HTERT RPE-1 (cell line): ENCODE results near the gene ZFYVE28.
"Not testable (repeated sequence)": the region's sequence is repeated elsewhere in the genome, so short reads cannot be mapped to it uniquely, and the experiment has no call there.

Experiments
- in situ Hi-C: fragments of 300-500 bp; cut with MboI; formaldehyde crosslinking; loops from 4 replicates; pipeline ENCODE4 v1.14.3; 2020; ENCODE audit warnings: low sequenced_read_pairs

The ZFYVE28 gene

GRCh38 chr4:2231082-2231481, 187.4 kb downstream of the ZFYVE28 start:
- in situ Hi-C loops: no loop called here

- in situ Hi-C loops: no loop called here
Observed at GRCh38 chr4:2226261-2226660, 192.2 kb downstream of the ZFYVE28 start.

GRCh38 chr4:2222838-2223237, 195.6 kb downstream of the ZFYVE28 start:
- in situ Hi-C loops: no loop called here

GRCh38 chr4:2221378-2221777, 197.1 kb downstream of the ZFYVE28 start:
- in situ Hi-C loops: not testable (repeated sequence)

- in situ Hi-C loops: no loop called here
Observed at GRCh38 chr4:2220016-2220630, 198.3 kb downstream of the ZFYVE28 start.
